HepG2 (cell line): ENCODE data around the gene PXMP2. TPM values are rescaled to one million over a fixed set of nuclear protein-coding genes. Genes with fewer than 3 reads are reported as not detected.

Source experiments
- CHD4 ChIP-seq: fragments of 200-600 bp; sonication (generic); IDR thresholded peaks from 2 replicates; pipeline ENCODE4 v1.7.0; 2017; ENCODE audit warnings: mild to moderate bottlenecking, low read length, borderline replicate concordance
- CREB1 ChIP-seq, 2 experiments: fragments of 450-650 bp in 1 of 2; IDR thresholded peaks; 2 replicates each; pipeline ENCODE4 v1.6.1; 2016 to 2017; ENCODE audit warnings: control low read depth in 1 of 2, mild to moderate bottlenecking in 1 of 2, missing compliant biosample characterization in 1 of 2, missing genetic modification characterization in 1 of 2
- DNMT1 ChIP-seq: sonication (generic); formaldehyde crosslinking; IDR thresholded peaks from 2 replicates; pipeline ENCODE4 v1.5.1; 2020; ENCODE audit warnings: mild to moderate bottlenecking, missing genetic modification reagents
- FOXP1 ChIP-seq, 2 experiments: fragments of 450-650 bp in 1 of 2; IDR thresholded peaks; 2 replicates each; pipeline ENCODE4 v1.6.1; 2017 to 2018; ENCODE audit warnings: antibody characterized with exemption in 1 of 2
- KDM4B ChIP-seq: sonication (generic); formaldehyde crosslinking; IDR thresholded peaks from 2 replicates; pipeline ENCODE4 v1.4.0; 2020; ENCODE audit warnings: missing genetic modification reagents
- NFE2L1 ChIP-seq: sonication (generic); formaldehyde crosslinking; IDR thresholded peaks from 2 replicates; pipeline ENCODE4 v1.4.0; 2020; ENCODE audit warnings: missing genetic modification reagents, mild to moderate bottlenecking, borderline replicate concordance
- POLR2AphosphoS5 ChIP-seq: IDR thresholded peaks from 2 replicates; pipeline ENCODE4 v1.6.1; 2012; ENCODE audit warnings: low read depth, low read length
- YY1 ChIP-seq: IDR thresholded peaks from 2 replicates; pipeline ENCODE4 v1.6.1; 2011; ENCODE audit warnings: low read length, low read depth, moderate library complexity, mild to moderate bottlenecking; ENCODE audit not compliant: insufficient read depth, insufficient replicate concordance
- ZNF124 ChIP-seq: sonication (generic); formaldehyde crosslinking; IDR thresholded peaks from 2 replicates; pipeline ENCODE4 v1.4.0; 2020; ENCODE audit warnings: missing genetic modification reagents
- ZNF256 ChIP-seq: sonication (generic); formaldehyde crosslinking; conservative IDR thresholded peaks from 2 replicates; pipeline ENCODE4 v1.4.0; 2020; ENCODE audit warnings: missing genetic modification reagents
- ZNF331 ChIP-seq: sonication (generic); formaldehyde crosslinking; IDR thresholded peaks from 2 replicates; pipeline ENCODE4 v1.4.0; 2020; ENCODE audit warnings: missing genetic modification reagents
- ZNF367 ChIP-seq: sonication (generic); formaldehyde crosslinking; IDR thresholded peaks from 2 replicates; pipeline ENCODE4 v1.4.0; 2020; ENCODE audit warnings: missing genetic modification reagents, borderline replicate concordance
- ZNF572 ChIP-seq: sonication (generic); formaldehyde crosslinking; IDR thresholded peaks from 2 replicates; pipeline ENCODE4 v1.5.1; 2020; ENCODE audit warnings: mild to moderate bottlenecking, missing genetic modification reagents
- ZNF616 ChIP-seq: sonication (generic); formaldehyde crosslinking; IDR thresholded peaks from 2 replicates; pipeline ENCODE4 v1.5.0; 2020; ENCODE audit warnings: low read depth, mild to moderate bottlenecking, missing genetic modification reagents
- ZNF646 ChIP-seq: sonication (generic); formaldehyde crosslinking; IDR thresholded peaks from 2 replicates; pipeline ENCODE4 v1.9.0; 2021; ENCODE audit warnings: mild to moderate bottlenecking, missing genetic modification reagents
- ZNF703 ChIP-seq: sonication (generic); formaldehyde crosslinking; IDR thresholded peaks from 2 replicates; pipeline ENCODE4 v1.5.1; 2020; ENCODE audit warnings: missing genetic modification reagents, mild to moderate bottlenecking, moderate library complexity, borderline replicate concordance
- ZNF775 ChIP-seq: sonication (generic); formaldehyde crosslinking; IDR thresholded peaks from 2 replicates; pipeline ENCODE4 v1.4.0; 2020; ENCODE audit warnings: missing genetic modification reagents, mild to moderate bottlenecking, moderate library complexity, borderline replicate concordance
- ZSCAN5A ChIP-seq: sonication (generic); formaldehyde crosslinking; IDR thresholded peaks from 2 replicates; pipeline ENCODE4 v1.8.0; 2022; ENCODE audit warnings: mild to moderate bottlenecking, missing genetic modification reagents, borderline replicate concordance
- ZXDC ChIP-seq: sonication (generic); formaldehyde crosslinking; IDR thresholded peaks from 2 replicates; pipeline ENCODE4 v1.5.0; 2020; ENCODE audit warnings: mild to moderate bottlenecking, missing genetic modification reagents
- polyA plus RNA-seq, 8 experiments: library from polyadenylated mRNA; depleted of rRNA in 3 of 8; stranded (reverse) in 7 of 8; unstranded in 1 of 8; fragments of >200 nt; fragmentation: Illumina TruSeq in 4 of 8; extraction: Trizol in 4 of 8; gene quantifications; 2 replicates each; pipeline versions ENCODE4 v1.2.1 to v1.2.3, GENCODE V29; 2011 to 2016; ENCODE audit warnings: low read depth in 4 of 8, missing spikeins in 1 of 8, mixed read lengths in 1 of 8; ENCODE audit not compliant: insufficient read depth in 1 of 8
- total RNA-seq, 5 experiments: library from RNA; depleted of rRNA; stranded (reverse); fragments of >200 nt; fragmentation: Illumina TruSeq; extraction: Trizol; gene quantifications; 2 replicates each; pipeline ENCODE4 v1.2.3, GENCODE V29; 2016; ENCODE audit warnings: low read depth in 1 of 5

The PXMP2 gene
- total and polyA plus RNA-seq, 2 of the 13 experiments (the other 11 are each of a cell fraction or from before 2014, with no cell fraction given) = 25.5 to 42.9 TPM

GRCh38 chr12:132710405-132711079 lies 23.2 kb downstream of the PXMP2 start, which contains the start of gene PGAM5 (continued):
- peak; percentile 79; the same call in 1 of the 2 replicates for TF ChIP-seq ZSCAN5A (CRISPR knock-in tag)
- no peak for TF ChIP-seq CREB1 (IDR thresholded peaks at IDR 0.05)
- no peak for TF ChIP-seq CREB1 (CRISPR knock-in tag; IDR thresholded peaks at IDR 0.05)
- peak; percentile 78 for TF ChIP-seq ZNF331
- TF ChIP-seq ZNF124 = 0 out of 2 replicates have a peak, but pooled peaks have one; percentile 67
- TF ChIP-seq POLR2AphosphoS5 = peak; percentile 77
- no peak for TF ChIP-seq FOXP1 (IDR thresholded peaks at IDR 0.05)
- no peak for TF ChIP-seq FOXP1 (CRISPR knock-in tag; IDR thresholded peaks at IDR 0.05)
- no peak for TF ChIP-seq ZNF256 (CRISPR knock-in tag)
- TF ChIP-seq ZNF367 (CRISPR knock-in tag) = no peak; the same call in 1 of the 2 replicates
- TF ChIP-seq ZNF616 = no peak
- TF ChIP-seq ZNF775 (CRISPR knock-in tag) = no peak
- TF ChIP-seq CHD4 = no peak
- no peak for TF ChIP-seq DNMT1 (CRISPR knock-in tag)
- 0 out of 2 replicates have a peak, but pooled peaks have one; percentile 15 for TF ChIP-seq ZXDC (CRISPR knock-in tag)
- TF ChIP-seq ZNF572 (CRISPR knock-in tag) = 0 out of 2 replicates have a peak, but pooled peaks have one; percentile 20
- peak; percentile 83 for TF ChIP-seq YY1
- no peak for TF ChIP-seq ZNF646 (CRISPR knock-in tag)
- peak; percentile 82; the same call in 1 of the 2 replicates for TF ChIP-seq ZNF703 (CRISPR knock-in tag)
- no peak for TF ChIP-seq NFE2L1 (CRISPR knock-in tag)
- TF ChIP-seq KDM4B = 0 out of 2 replicates have a peak, but pooled peaks have one; percentile 62
